Osteoblast (primary cell): ENCODE data around the gene CTRL. TPM values are rescaled to one million over a fixed set of nuclear protein-coding genes. Genes with fewer than 3 reads are reported as not detected.

Experiments
- DNase-seq: peaks from one replicate; pipeline ENCODE4 v3.0.0; 2011; ENCODE audit warnings: low spot score, mixed read lengths; ENCODE audit not compliant: insufficient read length; ENCODE audit errors: missing footprints
- H2AFZ ChIP-seq: 2 replicates; pipeline ENCODE4 v1.6.0; 2011; ENCODE audit warnings: mild to moderate bottlenecking, low read length
- H3K27ac ChIP-seq: 2 replicates; pipeline ENCODE4 v1.5.1; 2011; ENCODE audit warnings: mild to moderate bottlenecking, low read depth, low read length, moderate library complexity
- H3K27me3 ChIP-seq: 2 replicates; pipeline ENCODE4 v1.6.0; 2012; ENCODE audit warnings: mild to moderate bottlenecking, control low read depth, inconsistent platforms, low read length, moderate library complexity; ENCODE audit not compliant: insufficient read depth
- H3K36me3 ChIP-seq: 2 replicates; pipeline ENCODE4 v1.5.1; 2011; ENCODE audit warnings: mild to moderate bottlenecking, low read length, control low read depth, moderate library complexity; ENCODE audit not compliant: insufficient read depth
- H3K4me1 ChIP-seq: 2 replicates; pipeline ENCODE4 v1.5.1; 2011; ENCODE audit warnings: mild to moderate bottlenecking, low read length, control low read depth, moderate library complexity; ENCODE audit not compliant: insufficient read depth
- H3K4me2 ChIP-seq: 2 replicates; pipeline ENCODE4 v1.6.0; 2011; ENCODE audit warnings: mild to moderate bottlenecking, low read length; ENCODE audit not compliant: insufficient read depth
- H3K4me3 ChIP-seq: fragments of 200-600 bp; sonication (generic); 3 replicates; pipeline ENCODE4 v1.5.1; 2012; ENCODE audit warnings: mild to moderate bottlenecking, low read length, inconsistent platforms; ENCODE audit not compliant: insufficient read depth
- H3K79me2 ChIP-seq: 2 replicates; pipeline ENCODE4 v1.6.0; 2012; ENCODE audit warnings: mild to moderate bottlenecking, low read length, control low read depth, inconsistent platforms; ENCODE audit not compliant: insufficient read depth
- H3K9me3 ChIP-seq: 2 replicates; pipeline ENCODE4 v1.5.1; 2011; ENCODE audit warnings: low read depth, low read length, control low read depth
- H4K20me1 ChIP-seq: 2 replicates; pipeline ENCODE4 v1.6.0; 2012; ENCODE audit warnings: mild to moderate bottlenecking, low read length, control low read depth; ENCODE audit not compliant: insufficient read depth
- CTCF ChIP-seq: IDR thresholded peaks from 2 replicates; pipeline ENCODE4 v1.5.1; 2011; ENCODE audit warnings: mild to moderate bottlenecking, low read depth, low read length, moderate library complexity; ENCODE audit errors: extremely low read depth
- total RNA-seq: library from RNA; depleted of rRNA; stranded (reverse); fragments of >200 nt; gene quantifications from 2 replicates; pipeline ENCODE4 v1.2.3, GENCODE V29; 2012

Gene CTRL
- total RNA-seq, 1 donor, result 0.36 TPM

- peaks cover 8% of the 10 kb centered on the region for H3K4me1 ChIP-seq
- DNase-seq, result peak; percentile 69
- H3K27ac ChIP-seq, result no peak overlapping the region
- no peak for TF ChIP-seq CTCF
- H3K4me2 ChIP-seq, result no peak overlapping the region
- no peak overlapping the region for H2AFZ ChIP-seq
- H3K9me3 ChIP-seq, result no peaks in the 10 kb centered on the region
- H3K27me3 ChIP-seq, result no peaks in the 10 kb centered on the region
- H3K79me2 ChIP-seq, result peaks cover 2% of the 10 kb centered on the region
- H3K36me3 ChIP-seq, result peaks cover 14% of the 10 kb centered on the region
- peaks cover 17% of the 10 kb centered on the region for H4K20me1 ChIP-seq
- H3K4me3 ChIP-seq, result no peak overlapping the region
Observed at GRCh38 chr16:67888331-67888730, 43.3 kb downstream of the CTRL start.

GRCh38 chr16:67886387-67886786 lies 45.3 kb downstream of the CTRL start:
- Histone ChIP-seq H3K4me1 (peaks cover 8% of the 10 kb centered on the region), H3K36me3 (peaks cover 28% of the 10 kb centered on the region)

GRCh38 chr16:67885976-67886375 lies 45.7 kb downstream of the CTRL start:
- no peak for TF ChIP-seq CTCF
- no peak overlapping the region for H2AFZ ChIP-seq
- H3K4me1 ChIP-seq, result peaks cover 8% of the 10 kb centered on the region

More at GRCh38 chr16:67886387-67886786, 45.3 kb downstream of the CTRL start:
- H4K20me1 ChIP-seq, result peaks cover 25% of the 10 kb centered on the region
- no peaks in the 10 kb centered on the region for H3K9me3 ChIP-seq
- TF ChIP-seq CTCF, result no peak
- no peak overlapping the region for H3K27ac ChIP-seq
- H3K4me3 ChIP-seq, result no peak overlapping the region
- H3K79me2 ChIP-seq, result no peaks in the 10 kb centered on the region
- no peak overlapping the region for H2AFZ ChIP-seq
- peak; percentile 84 for DNase-seq
- H3K27me3 ChIP-seq, result no peaks in the 10 kb centered on the region
- no peak overlapping the region for H3K4me2 ChIP-seq

GRCh38 chr16:67885545-67885944 lies 46.1 kb downstream of the CTRL start:
- Histone ChIP-seq H3K9me3 (no peaks in the 10 kb centered on the region), H3K4me1 (peaks cover 8% of the 10 kb centered on the region), H3K27me3 (no peaks in the 10 kb centered on the region), H3K4me2 (no peak overlapping the region), H3K4me3 (no peak overlapping the region), H3K36me3 (peaks cover 37% of the 10 kb centered on the region), H2AFZ (no peak overlapping the region), H3K27ac (no peak overlapping the region), H4K20me1 (peaks cover 25% of the 10 kb centered on the region), H3K79me2 (no peaks in the 10 kb centered on the region)
- no peak for TF ChIP-seq CTCF
- peak; percentile 46 for DNase-seq

More at GRCh38 chr16:67885976-67886375, 45.7 kb downstream of the CTRL start:
- no peaks in the 10 kb centered on the region for H3K79me2 ChIP-seq
- no peak overlapping the region for H3K4me2 ChIP-seq
- H4K20me1 ChIP-seq, result peaks cover 25% of the 10 kb centered on the region
- no peaks in the 10 kb centered on the region for H3K9me3 ChIP-seq
- no peak overlapping the region for H3K27ac ChIP-seq
- H3K27me3 ChIP-seq, result no peaks in the 10 kb centered on the region
- DNase-seq, result peak; percentile 37
- no peak overlapping the region for H3K4me3 ChIP-seq
- peaks cover 32% of the 10 kb centered on the region for H3K36me3 ChIP-seq
